SK-N-MC (cell line): ENCODE measurements around the gene MAZ.

Source experiments
- EZH2 ChIP-seq: fragments of 200-600 bp; sonication (generic); IDR thresholded peaks from one replicate; pipeline ENCODE4 v1.6.1; 2017; ENCODE audit warnings: antibody characterized with exemption
- FOXP2 ChIP-seq: optimal IDR thresholded peaks from 2 replicates; pipeline ENCODE3; 2011; ENCODE audit warnings: mild to moderate bottlenecking, moderate library complexity; ENCODE audit not compliant: insufficient read depth; ENCODE audit errors: extremely low read length, control extremely low read depth
- POLR2AphosphoS5 ChIP-seq: IDR thresholded peaks from 2 replicates; pipeline ENCODE4 v1.6.1; 2012; ENCODE audit warnings: mild to moderate bottlenecking, low read depth, low read length, borderline replicate concordance

- TF ChIP-seq POLR2AphosphoS5 (no peak), EZH2 (no peak), FOXP2 (no peak)
These were observed 30.5 kb upstream of the MAZ start for GRCh38 chr16:29775742-29776408.
